OCI-M1 (cell line): Measurements from ENCODE around the gene ISYNA1.
"Not testable (repeated sequence)": the region's sequence is repeated elsewhere in the genome, so short reads cannot be mapped to it uniquely, and the experiment has no call there.

Experiments
- DNase-seq: peaks from one replicate; lab custom pipeline; 2025; lab: John Stamatoyannopoulos, UW

Gene ISYNA1

DNA sequence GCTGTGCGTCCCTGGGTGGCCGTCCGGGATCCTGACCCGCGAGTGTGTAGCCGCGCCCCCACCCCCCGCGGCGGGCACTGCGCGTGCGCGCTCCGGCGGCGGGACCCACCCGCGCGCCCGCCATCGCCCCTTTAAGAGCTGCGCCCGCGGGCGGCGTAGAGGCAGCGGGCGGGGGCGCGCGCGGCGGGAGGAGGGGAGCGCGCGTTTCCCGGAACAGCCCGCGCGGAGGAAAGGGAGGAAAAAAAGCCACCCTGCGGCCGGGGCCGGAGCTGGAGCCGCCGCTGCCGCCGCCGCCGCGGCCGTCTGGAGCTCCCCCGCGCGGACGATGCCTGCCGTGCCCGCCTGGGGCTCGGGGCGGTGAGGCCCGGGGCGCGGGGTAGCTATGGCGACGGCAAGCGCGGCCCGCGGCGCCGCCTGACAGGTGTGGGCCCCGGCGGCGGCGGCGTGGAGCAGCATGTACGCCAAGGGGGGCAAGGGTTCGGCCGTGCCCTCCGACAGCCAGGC is 18.7 kb downstream of the ISYNA1 start, which contains the start of gene SSBP4:
TSS of gene SSBP4 (plus strand) at position 204 of the 504 bp plus-strand sequence. CDS start at position 455, 251 bp downstream.
- DNase-seq = peak; percentile 90

GRCh38 chr19:18418483-18419194 is 19.3 kb downstream of the ISYNA1 start:
- no peak for DNase-seq

DNA sequence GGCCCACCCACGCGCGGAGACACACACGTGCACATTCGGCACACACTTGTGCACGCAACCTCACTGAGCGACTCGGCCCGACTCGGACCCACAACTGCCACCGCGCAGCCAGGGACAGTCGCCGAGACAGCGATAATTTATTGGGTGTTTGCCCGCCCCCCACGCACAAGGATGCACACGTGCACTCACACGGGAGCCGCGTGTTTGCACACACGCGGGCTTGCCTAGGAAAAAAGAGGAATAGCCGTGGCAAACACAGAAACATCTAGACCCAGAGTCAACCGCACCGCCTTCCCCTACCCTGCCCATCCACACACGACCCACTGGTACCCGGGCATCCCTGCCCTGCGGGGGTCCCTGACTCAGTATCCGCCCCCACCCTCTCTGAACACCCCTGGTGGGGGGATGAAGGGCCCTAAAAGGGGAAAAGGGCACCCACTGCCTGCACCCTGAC is 19.9 kb downstream of the ISYNA1 start:
- DNase-seq = no peak

DNA sequence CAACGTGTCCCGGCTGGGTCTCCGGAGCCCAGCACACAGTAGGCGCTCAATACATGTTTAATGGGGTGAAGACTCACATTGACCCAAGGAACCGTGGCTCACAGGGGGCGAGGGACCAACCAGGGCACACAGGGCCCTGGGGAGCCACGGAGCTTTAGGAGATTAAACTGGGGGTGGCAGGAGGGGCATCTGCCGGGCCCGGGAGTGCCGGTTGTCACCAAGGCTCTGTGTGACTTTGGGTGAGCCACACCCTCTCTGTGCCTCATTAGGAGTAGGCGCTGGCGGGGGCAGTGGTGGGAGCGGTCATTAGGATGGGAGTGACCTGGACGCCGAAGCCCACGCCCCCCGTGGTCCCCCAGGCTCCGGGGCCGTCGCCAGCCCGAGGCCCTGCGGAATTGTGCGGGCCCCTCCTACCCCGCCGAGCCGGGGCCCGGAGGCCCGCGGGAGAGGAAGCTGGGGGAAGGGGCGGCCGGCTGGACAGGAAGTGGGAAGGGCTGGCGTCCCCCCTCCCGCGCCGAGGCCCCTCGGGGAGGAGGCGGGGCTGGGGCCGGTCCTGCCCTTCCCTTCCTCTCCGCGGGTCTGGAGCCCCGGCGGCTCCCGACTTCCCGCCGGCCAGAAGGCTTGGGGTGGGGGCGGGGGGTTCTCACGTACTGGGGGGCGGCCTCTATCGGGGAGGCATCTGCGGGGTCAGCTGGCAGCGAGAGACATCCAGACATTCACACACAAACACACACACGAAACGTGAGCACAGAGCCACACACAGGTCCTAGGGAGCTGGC is 20.5 kb downstream of the ISYNA1 start:
- DNase-seq = peak; percentile 91

GRCh38 chr19:18416778-18417249 is 21.1 kb downstream of the ISYNA1 start:
- DNase-seq = peak; percentile 92

DNA sequence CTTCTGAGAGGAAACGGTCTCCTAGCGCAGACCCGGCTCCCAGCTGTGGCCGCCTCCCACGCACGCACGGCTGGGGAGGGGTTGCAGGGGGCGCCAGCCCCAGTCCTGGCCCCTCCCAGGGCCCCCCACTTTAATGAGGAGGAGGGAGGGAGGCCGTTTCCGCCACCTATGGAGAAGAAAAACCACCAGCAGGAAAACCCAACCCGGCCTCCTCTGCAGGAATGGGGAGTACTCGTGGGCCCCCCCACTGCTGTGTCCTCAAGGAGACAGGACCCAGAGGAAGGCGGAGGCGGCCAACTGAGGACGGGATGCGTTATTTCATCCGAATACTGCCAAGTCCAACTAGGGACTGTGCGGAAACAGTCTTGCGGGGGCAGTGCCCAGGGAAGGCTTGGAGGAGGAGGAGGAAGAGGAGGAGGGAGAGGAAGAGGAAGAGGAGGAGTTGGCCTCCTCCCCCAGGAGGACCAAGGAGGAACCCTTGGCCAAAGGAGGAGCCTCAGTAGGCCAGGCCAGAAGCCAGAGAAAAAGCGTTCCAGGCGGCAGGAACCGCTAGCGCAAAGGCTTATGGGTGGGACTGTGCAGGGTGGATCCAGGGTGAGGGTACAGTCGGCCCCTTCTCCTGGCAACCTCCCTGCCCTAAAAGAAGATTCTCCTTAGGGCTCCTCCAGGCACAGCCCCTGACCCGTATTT is 22.6 kb downstream of the ISYNA1 start:
- peak; percentile 89 for DNase-seq

- DNase-seq = peak; percentile 71
Observed at GRCh38 chr19:18414504-18415177, 23.3 kb downstream of the ISYNA1 start.

GRCh38 chr19:18412610-18413239 is 25.2 kb downstream of the ISYNA1 start:
- DNase-seq = no peak

GRCh38 chr19:18408053-18408476 is 29.9 kb downstream of the ISYNA1 start:
- DNase-seq = peak; percentile 73

GRCh38 chr19:18406749-18407148 is 31.2 kb downstream of the ISYNA1 start:
- DNase-seq = no peak

DNA sequence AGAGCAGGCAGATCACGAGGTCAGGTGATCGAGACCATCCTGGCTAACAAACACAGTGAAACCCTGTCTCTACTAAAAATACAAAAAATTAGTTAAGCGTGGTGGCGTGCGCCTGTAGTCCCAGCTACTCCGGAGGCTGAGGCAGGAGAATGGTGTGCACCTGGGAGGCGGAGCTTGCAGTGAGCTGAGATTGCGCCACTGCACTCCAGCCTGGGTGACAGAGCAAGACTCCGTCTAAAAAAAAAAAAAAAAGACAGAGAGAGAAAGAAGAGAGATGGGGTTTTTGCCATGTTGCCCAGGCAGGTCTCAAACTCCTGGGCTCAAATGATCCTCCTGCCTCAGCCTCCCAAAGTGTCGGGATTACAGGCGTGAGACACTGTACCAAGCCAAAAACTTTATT is 32.2 kb downstream of the ISYNA1 start:
- DNase-seq = not testable (repeated sequence)

DNA sequence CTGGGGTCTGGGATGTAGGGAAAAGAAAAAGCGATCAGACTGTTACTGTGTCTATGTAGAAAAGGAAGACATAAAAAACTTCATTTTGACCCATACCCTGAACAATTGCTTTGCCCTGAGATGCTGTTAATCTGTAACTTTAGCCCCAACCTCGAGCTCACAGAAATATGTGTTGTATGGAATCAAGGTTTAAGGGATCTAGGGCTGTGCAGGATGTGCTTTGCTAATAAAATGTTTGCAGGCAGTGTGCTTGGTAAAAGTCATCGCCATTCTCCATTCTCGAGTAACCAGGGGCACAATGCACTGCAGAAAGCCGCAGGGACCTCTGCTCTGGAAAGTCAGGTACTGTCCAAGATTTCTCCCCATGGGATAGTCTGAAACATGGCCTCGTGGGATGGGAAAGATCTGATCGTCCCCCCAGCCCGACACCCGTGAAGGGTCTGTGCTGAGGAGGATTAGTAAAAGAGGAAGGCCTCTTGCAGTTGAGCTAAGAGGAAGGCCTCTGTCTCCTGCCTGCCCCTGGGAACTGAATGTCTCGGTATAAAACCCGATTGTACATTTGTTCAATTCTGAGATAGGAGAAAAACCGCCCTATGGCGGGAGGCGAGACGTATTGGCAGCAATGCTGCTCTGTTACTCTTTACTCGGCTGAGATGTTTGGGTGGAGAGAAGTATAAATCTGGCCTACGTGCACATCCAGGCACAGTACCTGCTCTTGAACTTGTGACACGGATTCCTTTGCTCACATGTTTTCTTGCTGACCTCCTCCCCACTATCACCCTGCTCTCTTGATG is 35.3 kb downstream of the ISYNA1 start:
- peak; percentile 31 for DNase-seq

- DNase-seq = peak; percentile 96
Observed at GRCh38 chr19:18401580-18402112, 36.3 kb downstream of the ISYNA1 start.

GRCh38 chr19:18399008-18399407 is 38.9 kb downstream of the ISYNA1 start:
- no peak for DNase-seq

DNA sequence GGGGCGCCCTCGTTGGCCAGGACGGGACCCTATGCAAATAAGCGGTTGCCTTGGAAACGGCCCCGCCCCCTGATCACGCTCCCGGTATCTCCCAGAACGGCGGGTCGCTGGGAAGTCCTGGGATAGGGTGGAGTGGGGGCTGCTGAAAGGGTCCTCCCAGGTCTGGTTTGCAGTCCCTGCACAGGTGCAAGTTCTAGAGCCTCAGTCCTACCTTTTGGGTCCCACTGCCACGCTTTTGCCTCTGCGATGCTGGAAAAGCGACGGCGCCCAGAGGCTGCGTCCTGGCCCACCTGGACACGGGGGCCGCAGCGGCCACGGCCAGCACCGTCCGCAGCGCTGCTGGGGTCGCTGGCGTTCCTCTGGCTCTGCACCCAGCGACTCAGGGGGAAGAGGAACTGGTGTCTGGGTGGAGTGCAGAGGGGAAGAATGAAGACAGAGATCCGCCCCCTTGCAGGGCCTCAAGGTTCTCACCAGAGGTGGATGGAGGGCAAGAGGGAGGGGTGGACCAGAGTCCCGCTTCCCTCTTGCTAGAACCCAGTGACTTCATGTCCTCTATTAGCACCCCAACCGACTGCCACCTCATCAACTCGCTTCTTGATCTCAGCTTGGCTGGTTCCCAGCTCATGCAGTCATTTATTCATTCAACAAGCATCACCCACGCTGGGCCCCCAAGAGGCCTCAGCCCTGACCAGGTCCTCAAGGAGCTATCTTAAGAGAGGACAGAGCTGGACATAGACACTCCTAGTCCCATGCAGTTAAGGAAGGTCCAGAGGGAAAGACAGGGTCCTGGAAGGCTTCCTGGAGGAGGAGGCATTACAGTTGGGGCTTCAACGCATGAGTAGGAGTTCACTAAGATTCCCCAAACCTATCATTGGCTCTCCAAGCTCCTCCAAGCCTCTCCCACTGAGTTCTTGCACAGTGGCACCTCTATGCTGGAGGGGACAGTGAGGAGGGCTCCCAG is 40.4 kb downstream of the ISYNA1 start, which contains the start of gene LRRC25:
TSS of gene LRRC25 (minus strand) at position 381 of the 961 bp plus-strand sequence. CDS start 659 bp downstream, outside the sequence.
- peak; percentile 65 for DNase-seq

- DNase-seq = no peak
Observed at GRCh38 chr19:18396471-18397241, 41.3 kb downstream of the ISYNA1 start.

- no peak for DNase-seq
Observed at GRCh38 chr19:18393836-18394235, 44.1 kb downstream of the ISYNA1 start.

GRCh38 chr19:18392926-18393325 is 45.0 kb downstream of the ISYNA1 start:
- no peak for DNase-seq
